CD4-positive, alpha-beta T cell (primary cell): ENCODE data around the gene MAMDC4. TPM values are rescaled to one million over a fixed set of nuclear protein-coding genes. Genes with fewer than 3 reads are reported as not detected.

Experiments used
- ATAC-seq: fragments of 200-7000 bp; cut with Tn5 transposase; one replicate; pipeline ENCODE4 v1.10.0; 2022; ENCODE audit warnings: mild to moderate bottlenecking; ENCODE audit not compliant: poor library complexity
- CTCF ChIA-PET: fragments of 350-600 bp; sonication (Branson Sonifier 250); formaldehyde crosslinking; loops from one replicate; lab custom pipeline; 2021; ENCODE audit warnings: antibody characterized with exemption, inconsistent platforms; lab: Charles Lee
- POLR2A ChIA-PET: fragments of 350-600 bp; sonication (Branson Sonifier 250); formaldehyde crosslinking; loops from one replicate; lab custom pipeline; 2021; ENCODE audit warnings: antibody characterized with exemption, inconsistent platforms; lab: Charles Lee
- DNase-seq, 14 experiments: peaks; one replicate each; pipeline ENCODE4 v3.0.0-alpha.2; 2013 to 2020; ENCODE audit warnings: mixed read lengths in 2 of 14
- H3K27ac ChIP-seq, 2 donors: one replicate each; pipeline versions ENCODE4 v1.5.1 to v1.7.0; 2013; ENCODE audit warnings: low read length in 2 of 2, low read depth in 1 of 2, mild to moderate bottlenecking in 1 of 2
- H3K27me3 ChIP-seq, 2 experiments: 1 replicate in 1 of 2; 2 replicates in 1 of 2; pipeline versions ENCODE4 v1.6.1 to v1.7.0; 2013; ENCODE audit warnings: low read length in 2 of 2, control low read depth in 1 of 2, mild to moderate bottlenecking in 1 of 2, moderate library complexity in 1 of 2; ENCODE audit not compliant: insufficient read depth in 2 of 2, control insufficient read depth in 1 of 2
- H3K36me3 ChIP-seq: one replicate; pipeline ENCODE4 v1.6.1; 2013; ENCODE audit warnings: low read length, control low read depth; ENCODE audit not compliant: insufficient read depth
- H3K4me1 ChIP-seq: one replicate; pipeline ENCODE4 v1.6.1; 2013; ENCODE audit warnings: low read length, control low read depth; ENCODE audit not compliant: insufficient read depth
- H3K4me3 ChIP-seq: one replicate; pipeline ENCODE4 v1.5.1; 2013; ENCODE audit warnings: mild to moderate bottlenecking, low read length, moderate library complexity
- H3K9me3 ChIP-seq, 2 experiments: 1 replicate in 1 of 2; 2 replicates in 1 of 2; pipeline versions ENCODE4 v1.6.1 to v1.7.0; 2013; ENCODE audit warnings: low read length in 2 of 2, mild to moderate bottlenecking in 2 of 2, control low read depth in 1 of 2, moderate library complexity in 1 of 2; ENCODE audit not compliant: control insufficient read depth in 1 of 2, insufficient read depth in 1 of 2
- H3K27ac Mint-ChIP-seq: one replicate; pipeline ENCODE4 v1.8.0; 2020; ENCODE audit warnings: mixed read lengths
- H3K27me3 Mint-ChIP-seq: one replicate; pipeline ENCODE4 v1.8.0; 2021; ENCODE audit warnings: mixed read lengths
- H3K36me3 Mint-ChIP-seq: one replicate; pipeline ENCODE4 v1.8.0; 2021; ENCODE audit warnings: low read depth, mixed read lengths
- H3K4me1 Mint-ChIP-seq: one replicate; pipeline ENCODE4 v1.8.0; 2021; ENCODE audit warnings: low read depth, mixed read lengths
- H3K4me3 Mint-ChIP-seq: one replicate; pipeline ENCODE4 v1.8.0; 2020; ENCODE audit warnings: mild to moderate bottlenecking, mixed read lengths
- H3K9me3 Mint-ChIP-seq: one replicate; pipeline ENCODE4 v1.8.0; 2020; ENCODE audit warnings: mixed read lengths
- intact Hi-C, 2 experiments: fragments of 100-400 bp; cut with DNase I in 1 of 2; cut with micrococcal nuclease in 1 of 2; formaldehyde crosslinking; loops; one replicate each; pipeline versions ENCODE4 v1.15.1 to v1.9.0; 2023 to 2025; cut with DNase I, micrococcal nuclease
- total RNA-seq, 174 experiments: library from RNA in 2 of 174; stranded (reverse) in 2 of 174; gene quantifications; one replicate each; pipeline ENCODE4 v1.2.3 and lab custom pipeline; 2021 to 2026
- TF ChIP-seq, protein P1 (sequence below): fragments of 200-600 bp; IDR thresholded peaks from one replicate; pipeline ENCODE4 v1.8.0; 2022; ENCODE audit warnings: antibody characterized with exemption, mild to moderate bottlenecking

MAMDC4 gene
- total RNA-seq, 2 experiments from 2014 or later = 2.2 to 3.4 TPM

DNA sequence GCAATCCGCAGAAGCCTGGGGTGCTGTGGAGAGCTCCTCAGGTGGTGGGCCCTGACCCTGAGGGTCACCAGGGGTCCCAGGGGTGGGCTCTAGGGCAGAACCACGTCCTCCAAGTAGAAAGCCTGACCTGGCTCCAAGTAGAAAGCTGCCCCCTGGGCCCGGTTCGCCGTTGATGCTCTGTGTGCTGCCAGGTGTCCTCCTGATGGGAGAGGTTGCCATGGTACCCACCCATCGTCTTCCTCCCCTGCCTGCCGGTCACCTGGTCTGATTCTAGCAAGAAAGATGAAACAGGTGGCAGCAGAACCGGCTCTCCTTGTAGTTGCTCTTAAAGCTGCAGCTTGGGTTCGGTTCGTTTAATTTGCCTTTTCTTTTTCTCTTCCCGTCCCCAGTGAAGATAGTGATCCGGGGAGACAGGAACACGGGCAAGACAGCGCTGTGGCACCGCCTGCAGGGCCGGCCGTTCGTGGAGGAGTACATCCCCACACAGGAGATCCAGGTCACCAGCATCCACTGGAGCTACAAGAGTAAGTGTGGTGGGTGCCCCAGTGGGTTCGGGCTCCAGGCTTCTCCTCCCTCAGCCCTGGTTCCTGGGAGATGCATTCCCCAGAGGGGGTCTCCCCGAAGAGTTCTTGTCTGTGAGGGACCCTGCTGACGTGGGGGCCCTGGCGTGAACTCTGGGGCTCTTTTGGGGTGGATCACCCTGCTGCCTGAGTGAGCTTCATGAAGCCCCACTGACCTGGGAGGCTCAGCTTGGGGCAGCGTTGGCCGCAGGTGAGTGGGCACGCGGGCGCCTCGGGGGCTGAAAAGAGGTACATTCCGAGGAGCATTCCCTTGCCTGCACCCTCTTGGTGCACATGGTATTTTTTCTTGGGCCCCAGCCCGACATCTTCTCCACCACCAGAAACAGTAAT, 28.8 kb upstream of the MAMDC4 start:
- ATAC-seq (no peak), DNase-seq (no peak)
- Histone ChIP-seq H3K27me3 (no peaks in the 10 kb centered on the region), H3K36me3 (peaks cover 23% of the 10 kb centered on the region), H3K4me3 (no peak overlapping the region), H3K27ac (no peak overlapping the region), H3K4me1 (no peaks in the 10 kb centered on the region), H3K9me3 (no peaks in the 10 kb centered on the region)
- H3K4me3 Mint-ChIP-seq = no peak overlapping the region
- TF ChIP-seq, protein P1, sequence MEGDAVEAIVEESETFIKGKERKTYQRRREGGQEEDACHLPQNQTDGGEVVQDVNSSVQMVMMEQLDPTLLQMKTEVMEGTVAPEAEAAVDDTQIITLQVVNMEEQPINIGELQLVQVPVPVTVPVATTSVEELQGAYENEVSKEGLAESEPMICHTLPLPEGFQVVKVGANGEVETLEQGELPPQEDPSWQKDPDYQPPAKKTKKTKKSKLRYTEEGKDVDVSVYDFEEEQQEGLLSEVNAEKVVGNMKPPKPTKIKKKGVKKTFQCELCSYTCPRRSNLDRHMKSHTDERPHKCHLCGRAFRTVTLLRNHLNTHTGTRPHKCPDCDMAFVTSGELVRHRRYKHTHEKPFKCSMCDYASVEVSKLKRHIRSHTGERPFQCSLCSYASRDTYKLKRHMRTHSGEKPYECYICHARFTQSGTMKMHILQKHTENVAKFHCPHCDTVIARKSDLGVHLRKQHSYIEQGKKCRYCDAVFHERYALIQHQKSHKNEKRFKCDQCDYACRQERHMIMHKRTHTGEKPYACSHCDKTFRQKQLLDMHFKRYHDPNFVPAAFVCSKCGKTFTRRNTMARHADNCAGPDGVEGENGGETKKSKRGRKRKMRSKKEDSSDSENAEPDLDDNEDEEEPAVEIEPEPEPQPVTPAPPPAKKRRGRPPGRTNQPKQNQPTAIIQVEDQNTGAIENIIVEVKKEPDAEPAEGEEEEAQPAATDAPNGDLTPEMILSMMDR = no peak
- intact Hi-C loops = no loop called here
- H3K4me1 Mint-ChIP-seq = peaks cover 8% of the 10 kb centered on the region
- H3K27ac Mint-ChIP-seq = no peak overlapping the region
- H3K9me3 Mint-ChIP-seq = no peaks in the 10 kb centered on the region
- peaks cover 9% of the 10 kb centered on the region for H3K36me3 Mint-ChIP-seq
- POLR2A ChIA-PET = no interaction called here
- no peaks in the 10 kb centered on the region for H3K27me3 Mint-ChIP-seq
- CTCF ChIA-PET = no interaction called here

DNA sequence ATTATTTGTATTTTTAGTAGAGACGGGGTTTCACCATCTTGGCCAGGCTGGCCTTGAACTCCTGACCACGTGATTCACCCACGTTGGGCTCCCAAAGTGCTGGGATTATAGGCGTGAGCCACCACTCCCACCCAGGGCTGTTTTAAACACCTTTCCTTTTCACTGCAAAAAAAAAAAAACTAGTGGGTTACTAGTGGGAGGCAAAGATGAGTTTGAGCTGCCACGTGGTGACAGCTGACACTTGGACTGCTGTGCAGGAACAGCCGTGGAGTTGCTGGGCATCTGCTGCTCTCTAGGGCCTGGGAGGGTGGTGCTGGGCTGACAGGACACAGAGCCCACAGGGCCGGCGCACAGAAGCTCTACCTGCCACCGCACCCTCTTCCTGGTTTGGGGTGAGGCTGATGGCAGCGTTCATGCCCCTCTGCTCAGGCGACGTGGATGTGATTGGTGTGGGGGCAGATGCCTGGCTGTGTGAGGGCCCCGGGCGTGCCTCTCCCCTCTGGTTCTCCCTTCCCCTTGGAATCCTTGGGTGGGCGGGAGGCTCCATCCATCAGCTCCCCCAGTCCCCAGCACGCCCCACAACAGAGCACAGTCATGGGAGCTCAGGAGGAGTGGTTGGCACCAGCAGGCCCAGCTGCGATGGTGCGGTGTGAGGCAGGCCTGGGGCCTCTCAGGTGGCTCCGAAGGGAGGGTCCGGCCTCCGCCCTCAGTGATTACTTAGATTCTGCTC, 27.5 kb upstream of the MAMDC4 start:
- Mint-ChIP-seq H3K4me1 (peaks cover 8% of the 10 kb centered on the region), H3K4me3 (no peak overlapping the region), H3K9me3 (no peaks in the 10 kb centered on the region), H3K27ac (no peak overlapping the region), H3K27me3 (no peaks in the 10 kb centered on the region), H3K36me3 (peaks cover 19% of the 10 kb centered on the region)
- Histone ChIP-seq H3K27me3 (no peaks in the 10 kb centered on the region), H3K4me1 (no peaks in the 10 kb centered on the region), H3K27ac (no peak overlapping the region), H3K9me3 (no peaks in the 10 kb centered on the region), H3K4me3 (no peak overlapping the region), H3K36me3 (peaks cover 32% of the 10 kb centered on the region)
- TF ChIP-seq, protein P1 = no peak
- intact Hi-C loops = no loop called here
- CTCF ChIA-PET = no interaction called here
- no peak for DNase-seq
- ATAC-seq = no peak
- POLR2A ChIA-PET = no interaction called here

DNA sequence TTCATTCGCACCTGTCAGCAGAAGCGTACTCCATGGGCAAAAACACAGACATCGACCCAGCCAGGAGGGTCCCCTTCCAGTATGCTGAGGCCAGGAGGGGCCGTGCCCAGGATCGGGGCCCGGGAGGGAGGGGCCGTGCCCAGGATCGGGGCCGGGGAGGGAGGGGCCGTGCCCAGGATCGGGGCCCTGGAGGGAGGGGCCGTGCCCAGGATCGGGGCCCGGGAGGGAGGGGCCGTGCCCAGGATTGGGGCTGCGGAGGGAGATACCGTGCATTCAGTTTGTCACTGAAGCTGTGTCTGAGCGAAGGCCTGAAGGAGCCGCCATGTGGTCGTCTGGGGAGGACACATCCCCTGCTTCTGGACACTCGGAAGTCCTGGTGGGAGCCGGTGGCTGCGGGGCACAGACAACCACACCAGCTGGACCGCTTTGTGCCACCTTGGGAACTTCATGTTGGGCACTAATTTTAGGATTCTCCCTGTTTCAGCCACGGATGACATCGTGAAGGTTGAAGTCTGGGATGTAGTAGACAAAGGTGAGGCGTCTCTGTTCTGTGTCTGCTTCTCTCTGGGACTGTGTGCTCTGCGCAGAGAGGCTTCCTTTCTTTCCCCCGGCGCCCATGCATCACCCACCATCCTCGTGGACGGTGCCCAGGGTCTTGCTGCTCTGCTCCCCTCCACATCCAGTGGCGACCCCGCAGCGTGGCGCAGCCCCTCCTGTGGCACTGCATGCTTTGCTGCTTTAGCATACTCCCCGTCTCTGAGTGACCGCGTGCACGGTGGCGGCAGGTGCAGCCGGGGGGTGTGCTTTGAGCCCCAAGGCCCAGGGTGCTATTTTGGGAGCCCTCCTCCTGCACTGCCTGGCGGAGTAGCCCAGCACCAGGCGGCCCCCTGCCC, 26.6 kb upstream of the MAMDC4 start:
- peaks cover 7% of the 10 kb centered on the region for H3K4me1 Mint-ChIP-seq
- H3K36me3 ChIP-seq = peaks cover 40% of the 10 kb centered on the region
- no peak overlapping the region for H3K27ac Mint-ChIP-seq
- no peak for DNase-seq
- H3K4me3 Mint-ChIP-seq = no peak overlapping the region
- H3K4me1 ChIP-seq = no peaks in the 10 kb centered on the region
- no peaks in the 10 kb centered on the region for H3K27me3 Mint-ChIP-seq
- TF ChIP-seq, protein P1 = no peak
- intact Hi-C loops = no loop called here
- no peaks in the 10 kb centered on the region for H3K27me3 ChIP-seq
- ChIA-PET CTCF (no interaction called here), POLR2A (no interaction called here)
- no peaks in the 10 kb centered on the region for H3K9me3 Mint-ChIP-seq
- H3K9me3 ChIP-seq = no peaks in the 10 kb centered on the region
- no peak overlapping the region for H3K27ac ChIP-seq
- no peak for ATAC-seq
- H3K36me3 Mint-ChIP-seq = peaks cover 21% of the 10 kb centered on the region
- no peak overlapping the region for H3K4me3 ChIP-seq
